HG03045 (cell line): Measurements from ENCODE around the gene KCTD1.

ENCODE experiments used
- ATAC-seq: cut with Tn5 transposase; IDR thresholded peaks from one replicate; pipeline ENCODE4 v1.9.1; 2021; ENCODE audit warnings: mild to moderate bottlenecking, moderate library complexity; ENCODE audit not compliant: unreplicated experiment

Gene KCTD1

GRCh38 chr18:26549263-26550094 lies 1.1 kb upstream of the KCTD1 start:
- ATAC-seq: peak; percentile 22

GRCh38 chr18:26547646-26548414 lies 523 bp downstream of the KCTD1 start:
- peak; percentile 46 for ATAC-seq

- no peak for ATAC-seq
These were observed 1.3 kb downstream of the KCTD1 start for GRCh38 chr18:26546875-26547645.

- ATAC-seq: no peak
These were observed 2.0 kb downstream of the KCTD1 start for GRCh38 chr18:26546170-26546874.

- no peak for ATAC-seq
These were observed 2.8 kb downstream of the KCTD1 start for GRCh38 chr18:26545335-26546123.

- ATAC-seq: no peak
These were observed 3.9 kb downstream of the KCTD1 start for GRCh38 chr18:26544451-26544850.

GRCh38 chr18:26543373-26543772 lies 5.0 kb downstream of the KCTD1 start:
- no peak for ATAC-seq

GRCh38 chr18:26540043-26540628 lies 8.2 kb downstream of the KCTD1 start:
- no peak for ATAC-seq

GRCh38 chr18:26538524-26538923 lies 9.8 kb downstream of the KCTD1 start:
- ATAC-seq: no peak

- ATAC-seq: no peak
These were observed 11.7 kb downstream of the KCTD1 start for GRCh38 chr18:26536664-26537063.

- ATAC-seq: no peak
These were observed 12.3 kb downstream of the KCTD1 start for GRCh38 chr18:26536032-26536431.

GRCh38 chr18:26535630-26536029 lies 12.7 kb downstream of the KCTD1 start:
- no peak for ATAC-seq

- ATAC-seq: no peak
These were observed 15.7 kb downstream of the KCTD1 start for GRCh38 chr18:26532367-26533340.

GRCh38 chr18:26531605-26532298 lies 16.6 kb downstream of the KCTD1 start:
- no peak for ATAC-seq

GRCh38 chr18:26526966-26527234 lies 21.5 kb downstream of the KCTD1 start:
- no peak for ATAC-seq

GRCh38 chr18:26526128-26526965 lies 22.0 kb downstream of the KCTD1 start:
- ATAC-seq: no peak
